ENCODE results near the gene LILRB2. TPM values are rescaled to one million over a fixed set of nuclear protein-coding genes. Genes with fewer than 3 reads are reported as not detected.

LILRB2 gene
- total RNA-seq, 1 donor, result not detected

- no peak for TF ChIP-seq CTCF (IDR thresholded peaks at IDR 0.05; ENCODE audit: extremely low read depth, low read depth, low read length)
- Histone ChIP-seq H2AFZ (ENCODE audit: low read length) (no peak overlapping the region), H3K4me2 (ENCODE audit: insufficient read depth, low read length) (no peak overlapping the region), H3K4me1 (ENCODE audit: insufficient read depth, low read length) (no peaks in the 10 kb centered on the region), H3K9me3 (ENCODE audit: low read depth, low read length) (no peaks in the 10 kb centered on the region), H4K20me1 (ENCODE audit: insufficient read depth, low read length) (no peaks in the 10 kb centered on the region), H3K36me3 (ENCODE audit: insufficient read depth, low read length) (no peaks in the 10 kb centered on the region), H3K27me3 (ENCODE audit: insufficient read depth, low read length) (peaks cover 2% of the 10 kb centered on the region), H3K79me2 (ENCODE audit: insufficient read depth, low read length) (no peaks in the 10 kb centered on the region), H3K27ac (ENCODE audit: low read depth, low read length) (no peak overlapping the region), H3K4me3 (ENCODE audit: insufficient read depth, low read length) (no peak overlapping the region)
- peak; percentile 35 for DNase-seq (ENCODE audit: insufficient read length, low spot score, missing footprints)
Measured at GRCh38 chr19:54319049-54319448, 38.1 kb upstream of the LILRB2 start.

GRCh38 chr19:54317965-54318240 is 37.0 kb upstream of the LILRB2 start:
- peaks cover 2% of the 10 kb centered on the region for H3K27me3 ChIP-seq (ENCODE audit: insufficient read depth, low read length)
- no peaks in the 10 kb centered on the region for H3K36me3 ChIP-seq (ENCODE audit: insufficient read depth, low read length)
- no peaks in the 10 kb centered on the region for H3K79me2 ChIP-seq (ENCODE audit: insufficient read depth, low read length)
- H3K4me2 ChIP-seq (ENCODE audit: insufficient read depth, low read length), result no peak overlapping the region
- no peak overlapping the region for H2AFZ ChIP-seq (ENCODE audit: low read length)
- H4K20me1 ChIP-seq (ENCODE audit: insufficient read depth, low read length), result no peaks in the 10 kb centered on the region
- no peak for TF ChIP-seq CTCF (IDR thresholded peaks at IDR 0.05; ENCODE audit: extremely low read depth, low read depth, low read length)
- no peak overlapping the region for H3K4me3 ChIP-seq (ENCODE audit: insufficient read depth, low read length)
- H3K9me3 ChIP-seq (ENCODE audit: low read depth, low read length), result no peaks in the 10 kb centered on the region
- DNase-seq (ENCODE audit: insufficient read length, low spot score, missing footprints), result no peak
- no peaks in the 10 kb centered on the region for H3K4me1 ChIP-seq (ENCODE audit: insufficient read depth, low read length)
- H3K27ac ChIP-seq (ENCODE audit: low read depth, low read length), result no peak overlapping the region

- H4K20me1 ChIP-seq (ENCODE audit: insufficient read depth, low read length), result no peaks in the 10 kb centered on the region
- H3K9me3 ChIP-seq (ENCODE audit: low read depth, low read length), result no peaks in the 10 kb centered on the region
- no peak overlapping the region for H2AFZ ChIP-seq (ENCODE audit: low read length)
- no peaks in the 10 kb centered on the region for H3K4me1 ChIP-seq (ENCODE audit: insufficient read depth, low read length)
- TF ChIP-seq CTCF (IDR thresholded peaks at IDR 0.05; ENCODE audit: extremely low read depth, low read depth, low read length), result no peak
- no peaks in the 10 kb centered on the region for H3K79me2 ChIP-seq (ENCODE audit: insufficient read depth, low read length)
- H3K36me3 ChIP-seq (ENCODE audit: insufficient read depth, low read length), result no peaks in the 10 kb centered on the region
- no peak overlapping the region for H3K4me2 ChIP-seq (ENCODE audit: insufficient read depth, low read length)
- no peak overlapping the region for H3K27ac ChIP-seq (ENCODE audit: low read depth, low read length)
- peaks cover 2% of the 10 kb centered on the region for H3K27me3 ChIP-seq (ENCODE audit: insufficient read depth, low read length)
- DNase-seq (ENCODE audit: insufficient read length, low spot score, missing footprints), result no peak
- H3K4me3 ChIP-seq (ENCODE audit: insufficient read depth, low read length), result no peak overlapping the region
Measured at GRCh38 chr19:54317108-54317964, 36.4 kb upstream of the LILRB2 start.

- TF ChIP-seq CTCF (IDR thresholded peaks at IDR 0.05; ENCODE audit: extremely low read depth, low read depth, low read length), result no peak
- H3K27ac ChIP-seq (ENCODE audit: low read depth, low read length), result no peak overlapping the region
Measured at GRCh38 chr19:54316746-54317107, 35.8 kb upstream of the LILRB2 start.

More at GRCh38 chr19:54316746-54317107, 35.8 kb upstream of the LILRB2 start:
- Histone ChIP-seq H3K4me2 (ENCODE audit: insufficient read depth, low read length) (no peak overlapping the region), H3K9me3 (ENCODE audit: low read depth, low read length) (no peaks in the 10 kb centered on the region), H3K4me3 (ENCODE audit: insufficient read depth, low read length) (no peak overlapping the region), H3K4me1 (ENCODE audit: insufficient read depth, low read length) (no peaks in the 10 kb centered on the region), H3K79me2 (ENCODE audit: insufficient read depth, low read length) (no peaks in the 10 kb centered on the region), H2AFZ (ENCODE audit: low read length) (no peak overlapping the region), H3K27me3 (ENCODE audit: insufficient read depth, low read length) (peaks cover 2% of the 10 kb centered on the region), H3K36me3 (ENCODE audit: insufficient read depth, low read length) (no peaks in the 10 kb centered on the region), H4K20me1 (ENCODE audit: insufficient read depth, low read length) (no peaks in the 10 kb centered on the region)
- DNase-seq (ENCODE audit: insufficient read length, low spot score, missing footprints), result no peak

Measured in osteoblast (primary cell).